SU-DHL-6 (cell line): Measurements from ENCODE around the gene ATP5F1C.
"Not testable (repeated sequence)": the region's sequence is repeated elsewhere in the genome, so short reads cannot be mapped to it uniquely, and the experiment has no call there.

ENCODE experiments used
- H2AFZ ChIP-seq: fragments of 200-600 bp; sonication (generic); 2 replicates; pipeline ENCODE4 v1.6.1; 2014; ENCODE audit warnings: low read depth, mild to moderate bottlenecking, moderate library complexity, mixed read lengths, antibody characterized with exemption, low read length; ENCODE audit not compliant: severe bottlenecking
- H3F3A ChIP-seq: fragments of 200-600 bp; shearing (Covaris generic); 2 replicates; pipeline ENCODE4 v1.6.0; 2016; ENCODE audit warnings: antibody characterized with exemption, mild to moderate bottlenecking; ENCODE audit not compliant: insufficient read depth
- H3K27ac ChIP-seq: fragments of 200-600 bp; sonication (generic); 2 replicates; pipeline ENCODE4 v1.5.1; 2016; ENCODE audit warnings: low read depth, mild to moderate bottlenecking, low read length, moderate library complexity, mixed read lengths
- H3K27me3 ChIP-seq: fragments of 200-600 bp; sonication (generic), shearing (Covaris generic); 2 replicates; pipeline ENCODE4 v1.6.0; 2014; ENCODE audit warnings: mild to moderate bottlenecking, low read length
- H3K36me3 ChIP-seq: fragments of 200-600 bp; sonication (generic); 2 replicates; pipeline ENCODE4 v1.6.1; 2014; ENCODE audit warnings: mild to moderate bottlenecking, low read length, mixed read lengths
- H3K4me2 ChIP-seq: fragments of 300-600, 200-600 bp; shearing (Covaris generic), sonication (generic); 2 replicates; pipeline ENCODE4 v1.6.0; 2014; ENCODE audit warnings: low read length, low read depth, mild to moderate bottlenecking; ENCODE audit not compliant: poor library complexity, severe bottlenecking
- H3K4me3 ChIP-seq: fragments of 200-600 bp; sonication (generic); 2 replicates; pipeline ENCODE4 v1.5.1; 2014; ENCODE audit warnings: antibody characterized with exemption, low read length, mild to moderate bottlenecking, mixed read lengths; ENCODE audit not compliant: insufficient read depth, poor library complexity, severe bottlenecking
- H3K79me2 ChIP-seq: fragments of 200-600 bp; sonication (generic); 2 replicates; pipeline ENCODE4 v1.6.1; 2014; ENCODE audit warnings: mild to moderate bottlenecking, low read length, moderate library complexity; ENCODE audit not compliant: insufficient read depth
- H3K9ac ChIP-seq: fragments of 200-600 bp; sonication (generic); 2 replicates; pipeline ENCODE4 v1.7.0; 2014; ENCODE audit warnings: mild to moderate bottlenecking, low read length
- H3K9me2 ChIP-seq: fragments of 200-600 bp; sonication (generic); replicated peaks from 2 replicates; pipeline ENCODE4 v1.6.1; 2014; ENCODE audit warnings: low read length; ENCODE audit not compliant: insufficient read depth
- H3K9me3 ChIP-seq: fragments of 200-600 bp; sonication (generic); 2 replicates; pipeline ENCODE4 v1.6.1; 2014; ENCODE audit warnings: low read length, mixed read lengths; ENCODE audit not compliant: insufficient read depth
- H4K20me1 ChIP-seq: fragments of 200-600 bp; sonication (generic); 2 replicates; pipeline ENCODE4 v1.6.1; 2014; ENCODE audit warnings: low read depth, mild to moderate bottlenecking, antibody characterized with exemption, low read length, moderate library complexity, mixed read lengths
- CTCF ChIP-seq: fragments of 200-600 bp; sonication (generic); IDR thresholded peaks from one replicate; pipeline ENCODE4 v1.5.1; 2017; ENCODE audit warnings: antibody characterized with exemption, mild to moderate bottlenecking, low read length, moderate library complexity; ENCODE audit not compliant: insufficient read depth, poor library complexity, severe bottlenecking
- EZH2phosphoT487 ChIP-seq: fragments of 200-600 bp; sonication (generic), shearing (Covaris generic); conservative IDR thresholded peaks from 2 replicates; pipeline ENCODE4 v1.6.1; 2018; ENCODE audit warnings: mild to moderate bottlenecking, antibody characterized with exemption, low read length, moderate library complexity, mixed read lengths

The ATP5F1C gene

GRCh38 chr10:7808686-7809267, 20.8 kb downstream of the ATP5F1C start:
- Histone ChIP-seq H2AFZ (no peak overlapping the region), H3K27me3 (no peaks in the 10 kb centered on the region), H3K36me3 (peaks cover 12% of the 10 kb centered on the region; the same call in 1 of the 2 replicates), H4K20me1 (no peaks in the 10 kb centered on the region), H3K27ac (no peak overlapping the region), H3K9ac (no peak overlapping the region), H3F3A (no peaks in the 10 kb centered on the region), H3K9me2 (no peaks in the 10 kb centered on the region), H3K4me3 (no peak overlapping the region), H3K79me2 (no peaks in the 10 kb centered on the region), H3K9me3 (no peaks in the 10 kb centered on the region), H3K4me2 (no peak overlapping the region)
- no peak for TF ChIP-seq CTCF
- no peak for TF ChIP-seq EZH2phosphoT487

GRCh38 chr10:7810443-7810842, 22.5 kb downstream of the ATP5F1C start:
- H3K36me3 ChIP-seq: peaks cover 10% of the 10 kb centered on the region; the same call in 1 of the 2 replicates
- H3K9me3 ChIP-seq: no peaks in the 10 kb centered on the region
- no peaks in the 10 kb centered on the region for H3F3A ChIP-seq
- no peak overlapping the region for H2AFZ ChIP-seq
- H4K20me1 ChIP-seq: no peaks in the 10 kb centered on the region
- no peak overlapping the region for H3K9ac ChIP-seq
- no peak overlapping the region for H3K27ac ChIP-seq
- H3K4me3 ChIP-seq: no peak overlapping the region
- no peaks in the 10 kb centered on the region for H3K79me2 ChIP-seq
- H3K4me2 ChIP-seq: no peak overlapping the region
- no peaks in the 10 kb centered on the region for H3K9me2 ChIP-seq
- no peaks in the 10 kb centered on the region for H3K27me3 ChIP-seq
- TF ChIP-seq CTCF (no peak), EZH2phosphoT487 (no peak)

GRCh38 chr10:7811000-7811399, 23.0 kb downstream of the ATP5F1C start:
- Histone ChIP-seq H3K27me3 (no peaks in the 10 kb centered on the region), H3K9me2 (no peaks in the 10 kb centered on the region), H3K4me2 (no peak overlapping the region), H4K20me1 (no peaks in the 10 kb centered on the region), H3F3A (no peaks in the 10 kb centered on the region), H3K36me3 (peaks cover 10% of the 10 kb centered on the region; the same call in 1 of the 2 replicates), H3K27ac (no peak overlapping the region), H3K9me3 (no peaks in the 10 kb centered on the region), H3K4me3 (no peak overlapping the region), H3K9ac (no peak overlapping the region), H2AFZ (no peak overlapping the region), H3K79me2 (no peaks in the 10 kb centered on the region)
- no peak for TF ChIP-seq CTCF
- no peak for TF ChIP-seq EZH2phosphoT487

GRCh38 chr10:7811743-7812142, 23.8 kb downstream of the ATP5F1C start:
- H3K4me3 ChIP-seq, H3F3A ChIP-seq, H3K36me3 ChIP-seq, H3K27ac ChIP-seq, H3K9me2 ChIP-seq, H3K4me2 ChIP-seq, H3K79me2 ChIP-seq, H2AFZ ChIP-seq, H3K9ac ChIP-seq, H4K20me1 ChIP-seq, H3K9me3 ChIP-seq, H3K27me3 ChIP-seq: not testable (repeated sequence)
